ENCODE results near the gene STIMATE.

Gene STIMATE

GRCh38 chr3:52860424-52860768 is 37.0 kb downstream of the STIMATE start:
- no peak for DNase-seq

DNA sequence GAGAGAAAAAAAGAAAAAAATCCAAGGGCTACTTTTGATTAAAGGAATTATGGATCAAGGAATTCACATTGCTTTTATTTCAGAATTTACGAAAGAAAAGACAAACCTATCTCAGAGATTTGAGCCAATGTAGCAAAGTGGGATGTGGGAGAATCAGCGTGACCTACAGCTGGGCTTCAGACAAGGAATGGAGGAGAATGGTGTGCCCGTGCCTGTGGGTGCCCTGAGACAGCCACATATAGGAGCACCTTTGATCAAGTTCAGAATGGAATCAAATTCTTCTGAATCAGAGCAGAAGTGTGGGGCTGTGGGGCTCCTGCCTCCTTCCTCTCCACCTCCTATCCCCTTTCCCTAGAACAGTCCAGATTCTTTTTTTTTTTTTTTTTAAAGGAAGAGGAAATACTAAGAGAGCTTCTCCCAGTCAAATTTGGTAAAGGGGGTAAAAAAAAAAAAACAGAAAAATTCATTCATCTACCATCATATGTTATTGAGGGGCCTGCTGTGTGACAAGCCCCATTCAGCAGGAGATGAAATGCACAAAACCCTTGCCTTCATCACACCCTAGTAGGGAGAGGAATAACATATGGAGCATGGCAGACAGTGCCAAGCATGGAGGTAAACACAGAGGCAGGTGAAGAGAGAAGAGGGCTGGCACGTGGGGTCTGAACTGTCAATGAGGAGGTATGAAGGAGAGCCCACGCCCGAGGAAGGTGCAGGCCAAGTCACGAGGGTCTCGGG is 37.5 kb downstream of the STIMATE start:
- DNase-seq, result no peak

- no peak for DNase-seq
Measured at GRCh38 chr3:52857864-52858263, 39.5 kb downstream of the STIMATE start.

- DNase-seq, result no peak
Measured at GRCh38 chr3:52857133-52857532, 40.2 kb downstream of the STIMATE start.

- DNase-seq, result no peak
Measured at GRCh38 chr3:52856666-52857065, 40.7 kb downstream of the STIMATE start.

GRCh38 chr3:52854013-52854412 is 43.3 kb downstream of the STIMATE start:
- DNase-seq, result no peak

DNA sequence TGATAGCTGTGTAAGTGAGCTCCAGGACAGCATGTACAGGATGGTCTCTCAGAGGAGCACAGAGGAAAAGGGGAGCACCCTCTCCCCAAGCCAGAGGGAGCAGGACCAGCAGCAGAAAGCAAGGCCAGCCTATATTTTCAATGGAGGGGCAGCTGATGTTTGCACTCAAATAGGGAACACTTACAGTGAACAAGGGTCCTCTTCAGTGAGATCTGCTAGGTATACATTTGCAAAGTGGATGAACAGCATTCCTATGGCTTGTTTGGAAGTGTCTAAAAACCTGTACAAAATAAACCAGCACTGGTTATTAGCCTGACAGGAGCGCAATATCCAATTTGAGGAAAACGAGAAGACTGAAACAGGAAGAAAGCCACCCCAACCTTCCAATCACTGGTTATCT is 44.9 kb downstream of the STIMATE start:
- DNase-seq, result no peak

DNA sequence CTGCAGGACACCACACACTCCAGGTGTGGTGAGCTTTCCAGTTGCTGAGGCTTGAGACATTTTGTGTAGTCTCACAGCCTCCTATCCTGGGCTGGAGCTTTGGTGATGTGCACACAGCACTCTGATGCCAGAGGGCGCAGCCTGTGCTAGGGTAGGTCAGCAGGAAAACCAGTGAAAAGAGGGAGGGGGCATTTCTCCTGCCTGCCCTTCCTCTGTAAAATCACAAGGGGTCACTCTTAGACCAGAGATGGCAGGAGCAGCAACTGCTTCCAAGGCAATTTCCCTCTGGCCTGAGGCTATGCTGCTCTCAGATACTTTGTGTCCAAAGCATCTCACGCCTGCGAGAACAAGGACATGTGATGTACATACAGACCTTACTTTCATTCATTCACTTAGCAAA is 46.0 kb downstream of the STIMATE start:
- DNase-seq, result no peak

- DNase-seq, result no peak
Measured at GRCh38 chr3:52849656-52850055, 47.7 kb downstream of the STIMATE start.

DNA sequence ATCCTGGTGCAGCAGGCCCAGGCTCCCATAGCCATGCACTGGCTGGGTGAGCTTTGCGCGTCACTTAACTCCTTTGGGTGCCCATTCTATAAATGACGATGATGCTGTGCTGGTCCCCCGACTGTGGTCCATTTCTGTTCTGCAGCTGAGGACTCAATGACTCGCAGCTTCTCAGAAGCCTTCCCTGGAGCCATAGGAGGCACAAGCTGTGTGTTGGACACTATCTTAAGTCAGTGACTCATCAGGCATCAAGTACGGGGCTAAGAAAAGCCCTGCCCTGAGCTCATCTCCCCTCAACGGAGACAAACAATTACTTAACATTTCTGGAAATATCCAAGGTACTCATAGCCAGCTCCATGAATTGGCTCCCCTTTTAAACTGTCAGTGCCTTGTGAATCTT is 48.7 kb downstream of the STIMATE start:
- DNase-seq, result no peak

GRCh38 chr3:52847726-52848125 is 49.6 kb downstream of the STIMATE start:
- no peak for DNase-seq

- no peak for DNase-seq
Measured at GRCh38 chr3:52847241-52847640, 50.1 kb downstream of the STIMATE start.

GRCh38 chr3:52846432-52846965 is 50.8 kb downstream of the STIMATE start:
- DNase-seq, result no peak

DNA sequence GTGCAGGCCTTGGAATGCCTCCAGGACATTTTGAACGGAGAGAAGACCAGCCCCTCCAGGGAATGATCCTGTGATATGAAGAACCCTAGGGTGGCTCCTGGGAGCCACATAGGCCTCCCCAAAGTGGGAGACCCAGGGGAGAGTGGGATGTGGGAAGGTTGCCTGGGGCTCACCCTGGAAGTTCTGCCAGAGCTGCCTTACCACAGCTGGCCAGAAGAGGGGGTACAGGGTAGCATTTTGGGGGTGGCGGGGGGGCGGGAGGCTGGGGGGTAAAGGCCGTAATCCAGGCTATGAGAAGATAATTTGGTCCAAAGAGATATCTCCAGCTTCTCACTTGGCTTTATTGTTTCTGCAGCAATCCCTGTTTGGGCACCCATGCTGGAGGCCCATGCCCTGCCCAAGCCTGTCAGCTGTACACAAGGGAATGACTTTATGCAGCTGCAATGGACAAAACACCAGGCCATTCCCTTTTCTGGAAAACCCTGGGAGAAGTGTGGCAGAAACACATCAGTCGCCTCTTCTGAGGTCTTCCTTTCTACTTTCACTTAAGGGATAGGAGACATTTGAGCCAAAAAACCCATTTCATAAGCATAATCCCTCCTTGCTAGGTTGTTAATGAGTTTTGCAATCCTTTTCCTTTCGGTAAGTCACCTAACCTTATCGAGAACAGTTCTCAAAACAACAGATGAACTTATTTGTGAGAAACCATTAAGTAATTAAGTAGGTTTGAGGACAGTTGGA is 51.5 kb downstream of the STIMATE start:
- no peak for DNase-seq

- DNase-seq, result no peak
Measured at GRCh38 chr3:52845157-52845556, 52.2 kb downstream of the STIMATE start.

GRCh38 chr3:52844290-52844975 is 52.9 kb downstream of the STIMATE start:
- DNase-seq, result no peak

GRCh38 chr3:52843881-52844280 is 53.5 kb downstream of the STIMATE start:
- DNase-seq, result no peak

- DNase-seq, result no peak
Measured at GRCh38 chr3:52843108-52843865, 54.1 kb downstream of the STIMATE start.

DNA sequence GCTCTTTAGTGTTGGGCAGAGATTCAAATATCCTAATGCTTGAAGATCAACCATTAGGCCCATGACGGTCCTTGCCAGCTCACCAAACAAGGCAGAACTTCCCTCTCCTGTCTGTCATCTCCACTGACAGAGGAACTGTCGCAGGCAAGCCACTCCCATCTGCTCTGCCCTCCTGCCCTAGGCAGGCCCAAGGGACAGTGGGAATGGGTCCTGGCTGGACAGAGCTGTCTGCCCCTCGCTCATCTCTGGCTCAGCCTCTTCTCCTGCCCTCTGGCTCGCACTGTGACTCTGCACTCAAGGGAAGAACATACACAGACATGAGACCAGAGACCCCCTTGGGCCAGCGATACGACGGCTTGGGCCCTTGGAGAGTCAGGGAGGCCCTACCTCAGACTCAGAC is 54.9 kb downstream of the STIMATE start:
- no peak for DNase-seq

DNA sequence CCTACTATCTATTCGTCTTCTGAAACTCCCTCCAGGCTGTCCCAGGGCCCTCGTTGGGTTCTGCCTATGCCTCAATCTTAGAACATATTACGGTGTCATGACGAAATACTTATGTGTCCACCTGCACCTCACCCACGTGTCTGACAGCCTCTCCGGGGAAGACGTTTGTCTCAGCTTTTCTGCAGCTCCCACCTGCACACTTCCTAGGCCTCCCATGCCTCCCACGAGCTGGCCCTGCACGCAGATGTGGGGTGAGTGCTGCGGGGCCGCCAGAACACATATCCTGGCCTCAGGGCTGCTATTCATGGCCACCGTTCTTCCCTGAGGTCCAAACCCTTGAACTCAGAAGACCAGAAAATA is 55.4 kb downstream of the STIMATE start:
- DNase-seq, result no peak

DNA sequence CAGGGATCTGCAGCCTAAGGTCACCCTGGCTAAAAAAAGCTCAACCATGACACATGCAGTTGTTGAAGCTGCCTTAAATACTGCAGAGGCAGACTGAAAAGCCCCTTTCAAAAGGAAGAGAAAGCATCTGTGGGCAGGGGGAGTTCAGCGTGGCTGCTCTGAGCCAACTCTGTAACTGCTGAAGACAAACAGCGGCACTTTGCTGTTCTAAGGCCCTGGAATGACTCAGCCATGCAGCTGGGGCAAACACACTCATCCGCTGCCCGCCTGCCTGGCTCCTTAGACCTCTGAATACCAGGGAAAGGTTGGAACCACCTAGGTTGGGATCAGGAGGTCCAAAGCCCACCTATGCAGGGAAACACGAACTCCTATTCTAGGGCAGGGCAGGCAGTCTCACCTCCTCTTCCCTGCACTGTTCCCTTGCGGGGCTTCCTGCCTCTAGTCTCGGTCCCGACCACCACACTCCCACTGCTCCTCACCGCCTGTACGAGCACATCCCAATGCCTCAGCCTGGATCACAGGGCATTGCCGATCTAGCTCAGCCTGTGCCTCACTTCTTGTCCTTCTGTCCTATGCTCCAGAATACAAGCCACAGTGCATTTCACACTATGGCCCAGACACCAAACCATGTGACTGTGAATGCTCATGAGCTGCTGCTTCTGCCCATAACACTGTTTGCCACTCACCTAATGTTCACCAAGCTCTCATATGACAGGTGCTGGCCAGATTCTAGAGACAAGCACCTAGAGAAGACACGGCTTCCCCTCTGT is 56.0 kb downstream of the STIMATE start:
- DNase-seq, result no peak

DNA sequence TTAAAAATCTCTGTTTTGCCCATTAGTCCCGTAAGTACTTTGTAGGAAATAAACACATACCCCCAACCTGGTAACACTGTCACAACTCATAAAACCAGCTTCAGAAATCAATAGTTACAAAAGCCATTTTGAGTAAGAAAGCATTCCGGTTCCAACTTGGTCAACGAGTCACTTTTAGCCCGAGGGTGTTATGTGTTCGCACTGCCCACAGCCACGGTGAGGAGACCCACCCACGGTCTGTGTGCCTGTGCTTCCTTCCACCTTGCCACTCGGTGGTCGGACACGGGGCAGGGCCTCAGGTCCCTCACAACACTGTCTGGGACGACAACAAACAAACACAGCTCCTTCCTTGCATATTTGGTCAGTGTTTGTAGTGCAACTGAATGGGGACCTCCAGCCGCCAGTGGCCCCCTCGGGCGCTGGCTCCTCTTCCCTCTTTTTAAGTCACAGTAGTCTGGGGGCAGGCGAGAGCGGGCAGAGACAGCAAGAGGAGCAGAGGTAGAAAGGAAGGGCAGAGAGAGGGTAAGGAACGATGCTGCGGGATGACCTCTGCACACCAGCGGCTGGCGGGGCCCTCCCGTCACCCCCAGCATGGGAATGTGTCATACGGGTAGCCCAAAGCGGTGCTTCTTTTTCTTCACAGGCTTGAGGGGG is 57.3 kb downstream of the STIMATE start:
- no peak for DNase-seq
